AG08396 (cell line): ENCODE results near the gene ZCCHC8.
"Not testable (repeated sequence)": the region's sequence is repeated elsewhere in the genome, so short reads cannot be mapped to it uniquely, and the experiment has no call there.

ENCODE experiments used
- DNase-seq: peaks from one replicate; pipeline ENCODE4 v3.0.0; 2012; ENCODE audit warnings: low spot score, mixed read lengths

Gene ZCCHC8

DNA sequence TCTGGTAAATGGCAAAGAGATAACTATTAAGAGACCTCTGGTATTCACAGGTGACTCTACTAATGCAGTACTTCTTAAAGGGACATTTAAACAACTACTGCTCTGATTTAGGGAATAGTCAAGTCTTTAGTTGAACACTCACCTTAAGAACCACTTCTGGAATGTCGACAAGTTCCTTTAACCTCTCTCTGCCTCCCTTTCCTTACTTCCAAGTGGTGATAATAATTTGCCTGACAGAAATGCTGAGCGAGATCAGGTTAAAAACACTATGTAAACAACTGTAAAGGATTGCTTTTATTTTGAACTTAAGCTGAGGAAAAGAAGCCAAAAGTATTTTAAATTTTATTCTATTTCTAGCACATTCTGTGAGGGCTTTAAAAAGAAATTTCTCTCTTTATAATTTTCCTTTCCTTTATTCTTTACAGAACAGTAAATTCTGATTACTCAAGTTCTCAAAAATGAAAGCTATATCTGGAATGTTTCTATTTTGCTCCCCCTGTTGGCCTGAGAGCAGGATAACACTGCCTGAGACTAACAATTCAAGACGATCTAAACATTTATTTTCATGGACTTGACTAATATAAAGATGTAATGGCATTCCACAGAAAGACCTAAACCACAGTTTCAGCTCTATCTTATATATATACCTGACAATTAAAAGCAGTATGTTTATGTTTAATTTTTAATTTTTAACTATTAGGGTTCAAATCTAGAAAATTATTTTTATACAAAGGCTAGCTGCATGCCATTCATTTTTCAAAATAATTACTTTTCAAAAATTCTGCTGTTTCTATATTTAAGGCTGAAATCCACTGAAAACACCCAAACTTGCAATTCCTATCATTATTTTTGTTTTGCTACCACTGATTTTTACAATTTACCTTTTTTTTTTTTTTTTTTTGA is 29.2 kb downstream of the ZCCHC8 start:
- peak; percentile 29 for DNase-seq

GRCh38 chr12:122470576-122470975 is 30.2 kb downstream of the ZCCHC8 start:
- DNase-seq: not testable (repeated sequence)

- DNase-seq: not testable (repeated sequence)
Measured at GRCh38 chr12:122469856-122470255, 30.9 kb downstream of the ZCCHC8 start.

DNA sequence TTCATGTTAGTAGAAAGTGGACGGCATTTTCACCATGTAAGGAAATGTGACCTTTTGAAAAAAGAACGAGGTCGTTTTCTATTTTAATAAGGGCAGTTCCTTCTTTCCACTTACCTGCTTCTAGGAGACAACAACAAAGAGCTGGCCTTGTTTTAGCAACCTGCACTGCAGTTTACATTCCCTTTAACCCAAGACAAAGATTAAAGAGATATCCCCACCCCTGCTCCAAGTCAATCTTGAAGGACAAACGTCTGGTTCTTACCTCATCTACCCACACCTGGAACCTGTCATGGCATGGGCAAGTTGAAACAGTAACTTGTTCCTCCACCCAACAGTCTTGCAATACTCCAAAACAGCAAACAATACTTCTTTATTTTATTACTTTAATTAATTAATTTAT is 32.7 kb downstream of the ZCCHC8 start:
- DNase-seq: no peak

DNA sequence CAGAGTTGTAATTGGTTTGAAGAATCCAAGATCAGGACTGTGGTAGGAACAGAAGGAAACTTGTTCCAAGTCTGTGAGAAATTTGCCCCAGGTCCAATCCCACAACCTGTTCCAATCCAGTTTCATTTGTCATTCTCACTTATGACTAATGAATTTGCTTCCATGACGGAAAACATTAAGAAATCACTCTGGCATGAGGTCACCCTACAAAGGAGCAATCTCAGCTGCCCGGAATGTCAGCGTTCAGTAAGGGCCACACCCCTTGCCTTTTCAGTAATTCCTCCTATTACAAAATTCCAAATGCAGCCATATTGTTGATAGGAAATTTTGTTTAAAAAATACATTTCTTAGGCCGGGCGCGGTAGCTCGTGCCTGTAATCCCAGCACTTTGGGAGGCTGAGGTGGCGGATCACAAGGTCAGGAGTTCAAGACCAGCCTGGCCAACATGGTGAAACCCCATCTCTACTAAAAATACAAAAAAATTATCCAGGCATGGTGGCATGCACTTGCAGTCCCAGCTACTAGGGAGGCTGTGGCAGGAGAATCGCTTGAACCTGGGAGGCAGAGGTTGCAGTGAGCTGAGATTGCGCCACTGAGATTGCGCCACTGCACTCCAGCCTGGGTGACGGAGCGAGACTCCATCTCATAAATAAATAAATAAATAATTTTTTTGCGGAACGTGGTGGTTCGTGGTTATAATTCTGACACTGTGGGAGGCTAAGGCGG is 36.3 kb downstream of the ZCCHC8 start:
- DNase-seq: peak; percentile 88

DNA sequence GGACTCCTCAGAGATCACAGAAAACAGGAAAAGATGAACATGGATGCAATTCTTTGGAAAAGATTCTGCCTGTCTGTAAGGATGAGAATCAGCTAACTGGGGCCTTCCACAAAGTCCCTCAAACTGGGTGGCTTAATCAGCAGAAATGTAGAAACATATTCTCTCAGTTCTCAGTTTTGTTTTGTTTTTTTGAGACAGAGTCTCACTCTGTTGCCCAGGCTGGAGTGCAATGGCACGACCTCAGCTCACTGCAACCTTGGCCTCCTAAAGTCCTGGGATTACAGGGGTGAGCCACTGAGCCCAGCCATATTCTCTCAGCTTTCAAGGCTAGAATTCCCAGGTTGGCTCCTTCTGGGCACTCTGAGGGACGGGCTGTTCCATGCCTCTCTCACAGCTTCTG is 40.1 kb downstream of the ZCCHC8 start:
- DNase-seq: no peak

DNA sequence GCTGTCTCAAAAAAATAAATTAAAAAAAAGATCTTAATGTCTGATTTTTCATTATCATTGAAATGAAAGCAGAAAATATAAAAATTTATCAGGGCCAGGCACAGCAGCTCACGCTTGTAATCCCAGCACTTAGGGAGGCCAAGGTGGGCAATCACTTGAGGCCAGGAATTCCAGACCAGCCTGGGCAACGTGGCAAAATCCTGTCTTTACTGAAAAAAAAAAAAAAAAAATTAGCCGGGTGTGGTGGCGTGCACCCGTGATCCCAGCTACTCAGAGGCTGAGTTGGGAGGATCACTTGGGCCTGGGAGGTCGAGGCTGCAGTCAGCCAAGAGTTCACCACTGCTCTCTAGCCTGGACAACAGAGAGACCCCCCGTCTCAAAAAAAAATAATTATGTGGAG is 40.7 kb downstream of the ZCCHC8 start:
- DNase-seq: no peak

GRCh38 chr12:122459211-122459610 is 41.5 kb downstream of the ZCCHC8 start:
- DNase-seq: no peak

DNA sequence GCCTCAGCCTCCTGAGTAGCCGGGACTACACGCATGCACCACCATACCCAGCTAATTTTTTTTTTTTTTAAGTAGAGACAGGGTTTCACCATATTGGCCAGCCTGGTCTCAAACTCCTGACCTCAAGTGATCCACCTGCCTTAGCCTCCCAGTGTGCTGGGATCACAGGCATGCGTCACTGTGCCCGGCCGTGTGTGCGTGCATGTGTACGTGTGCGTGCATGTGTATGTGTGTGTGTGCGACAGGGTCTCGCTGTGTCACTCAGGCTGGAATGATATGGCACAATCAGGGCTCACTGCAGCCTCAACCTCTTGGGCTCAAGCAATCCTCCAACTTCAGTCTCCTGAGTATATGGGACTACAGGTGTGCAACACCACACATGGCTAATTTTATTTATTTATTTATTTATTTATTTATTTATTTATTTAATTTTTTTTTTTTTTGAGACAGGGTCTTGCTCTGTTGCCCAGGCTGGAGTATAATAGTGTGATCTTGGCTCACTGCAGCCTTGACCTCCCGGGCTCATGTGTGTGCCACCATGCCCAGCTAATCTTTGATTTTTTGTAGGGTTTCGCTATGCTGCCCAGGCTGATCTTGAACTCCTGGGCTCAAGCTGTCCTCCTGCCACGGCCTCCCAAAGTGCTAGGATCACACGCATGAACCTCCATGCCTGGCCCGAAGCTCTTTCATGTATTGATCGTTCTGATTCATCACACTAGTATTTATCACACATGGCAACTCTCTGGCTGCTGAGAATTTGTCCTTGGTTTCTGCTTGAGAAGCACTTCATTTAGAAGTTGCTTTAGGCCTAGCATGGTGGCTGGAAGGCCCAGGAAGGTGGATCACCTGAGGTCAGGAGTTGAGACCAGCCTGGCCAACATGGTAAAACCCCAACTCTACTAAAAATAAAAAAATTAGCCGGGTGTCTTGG is 42.4 kb downstream of the ZCCHC8 start:
- no peak for DNase-seq

DNA sequence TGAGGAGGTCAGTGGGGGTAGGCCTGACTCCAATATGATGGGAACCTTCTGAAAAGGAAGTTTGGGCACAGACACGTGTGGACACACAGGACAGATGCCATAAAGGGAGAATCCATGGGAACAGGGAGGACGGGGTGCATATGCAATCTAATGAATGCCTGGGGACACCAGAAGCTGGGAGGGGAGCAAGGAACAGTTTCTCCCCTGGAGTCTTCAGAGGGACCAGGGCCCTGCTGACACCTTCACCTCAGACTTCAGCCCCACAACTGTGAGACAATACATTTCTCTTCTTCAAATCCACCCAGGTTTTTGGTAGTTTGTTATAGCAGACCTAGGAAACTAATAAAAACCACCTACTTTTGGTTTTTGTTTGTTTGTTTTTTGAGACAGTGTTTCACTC is 43.1 kb downstream of the ZCCHC8 start:
- DNase-seq: no peak

GRCh38 chr12:122454739-122455138 is 46.0 kb downstream of the ZCCHC8 start:
- DNase-seq: no peak

DNA sequence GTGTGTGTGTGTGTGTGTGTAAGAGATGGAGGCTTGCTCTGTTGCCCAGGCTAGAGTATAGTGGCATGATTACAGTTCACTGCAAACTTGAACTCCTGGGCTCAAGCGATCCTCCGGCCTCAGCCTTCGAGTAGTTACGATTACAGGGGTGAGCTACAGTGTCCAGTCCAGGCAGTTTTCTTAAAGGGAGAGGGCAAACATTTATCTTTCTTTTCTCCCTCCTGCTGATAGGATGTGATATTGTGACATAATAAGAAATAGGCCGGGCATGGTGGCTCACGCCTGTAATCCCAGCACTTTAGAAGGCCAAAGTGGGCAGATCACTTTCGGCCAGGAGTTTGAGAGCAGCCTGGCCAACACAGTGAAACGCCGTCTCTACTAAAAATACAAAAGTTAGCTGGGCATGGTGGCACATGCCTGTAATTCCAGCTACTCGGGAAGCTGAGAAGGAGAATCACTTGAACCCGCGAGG is 46.4 kb downstream of the ZCCHC8 start:
- DNase-seq: no peak

GRCh38 chr12:122452701-122453285 is 47.9 kb downstream of the ZCCHC8 start:
- DNase-seq: no peak

DNA sequence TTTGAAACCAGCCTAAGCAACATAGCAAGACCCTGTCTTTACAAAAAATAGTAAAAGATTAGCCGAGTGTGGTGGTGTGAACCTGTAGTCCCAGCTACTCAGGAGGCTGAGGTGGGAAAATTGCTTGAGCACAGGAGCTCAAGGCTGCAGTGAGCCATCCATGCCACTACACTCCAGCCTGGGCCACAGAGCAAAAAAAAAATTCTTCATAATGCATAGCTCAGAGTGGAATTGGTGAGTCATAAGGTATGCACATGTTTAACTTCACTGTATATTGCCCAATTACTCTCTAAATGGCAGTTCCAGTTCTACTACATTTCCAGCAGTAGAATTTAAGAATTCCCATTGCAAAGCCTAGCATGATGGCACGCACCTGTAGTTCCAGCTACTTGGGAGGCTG is 51.4 kb downstream of the ZCCHC8 start:
- DNase-seq: peak; percentile 25

GRCh38 chr12:122447825-122448224 is 52.9 kb downstream of the ZCCHC8 start:
- DNase-seq: not testable (repeated sequence)

DNA sequence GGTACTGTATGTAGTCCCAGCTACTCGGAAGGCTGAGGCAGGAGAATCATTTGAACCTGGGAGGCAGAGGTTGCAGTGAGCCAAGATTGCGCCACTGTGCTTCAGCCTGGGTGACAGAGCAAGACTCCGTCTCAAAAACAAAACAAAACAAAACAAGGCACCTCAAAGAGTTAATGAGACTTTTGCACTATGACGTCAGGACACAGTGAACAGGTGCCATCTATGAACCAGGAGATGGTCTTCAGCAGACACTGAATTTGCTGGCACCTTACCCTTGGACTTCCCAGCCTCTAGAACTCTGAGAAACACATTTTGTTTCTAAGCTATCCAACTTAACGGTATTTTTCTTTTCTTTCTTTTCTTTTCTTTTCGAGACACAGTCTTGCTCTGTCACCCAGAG is 54.3 kb downstream of the ZCCHC8 start:
- not testable (repeated sequence) for DNase-seq

DNA sequence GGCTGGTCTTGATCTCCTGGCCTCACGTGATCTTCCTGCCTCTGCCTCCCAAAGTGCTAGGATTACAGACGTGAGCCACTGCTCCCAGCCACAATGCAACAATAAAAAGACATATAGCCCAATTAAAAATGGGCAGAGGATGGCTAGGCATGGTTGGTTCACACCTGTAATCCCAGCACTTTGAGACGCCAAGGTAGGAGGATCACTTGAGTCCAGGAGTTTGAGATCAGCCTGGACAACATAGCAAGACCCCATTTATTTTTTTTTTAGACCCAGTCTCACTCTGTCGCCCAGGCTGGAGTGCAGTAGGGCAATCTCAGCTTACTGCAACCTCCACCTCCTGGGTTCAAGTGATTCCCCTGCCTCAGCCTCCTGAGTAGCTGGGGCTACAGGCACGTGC is 56.7 kb downstream of the ZCCHC8 start:
- DNase-seq: not testable (repeated sequence)

GRCh38 chr12:122438822-122439221 is 61.9 kb downstream of the ZCCHC8 start:
- not testable (repeated sequence) for DNase-seq

GRCh38 chr12:122437656-122438121 is 63.0 kb downstream of the ZCCHC8 start:
- DNase-seq: peak; percentile 80

DNA sequence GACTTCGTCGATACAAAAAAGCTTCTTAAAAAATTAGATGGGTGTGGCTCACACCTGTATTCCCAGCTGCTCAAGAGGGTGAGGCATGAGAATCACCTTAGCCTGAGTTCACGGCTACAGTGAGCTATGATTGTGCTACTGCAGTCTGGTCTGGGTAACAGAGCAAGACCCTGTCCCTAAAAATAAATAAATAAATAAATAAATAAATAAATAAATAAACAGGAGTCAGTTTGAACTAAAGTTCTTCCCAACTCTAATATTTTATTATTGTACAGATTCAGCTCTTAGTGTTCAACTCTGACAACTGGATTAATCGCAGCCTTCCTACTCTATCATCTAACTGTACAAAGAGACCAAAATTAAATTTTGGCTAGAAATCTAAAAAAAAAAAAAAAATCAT is 65.5 kb downstream of the ZCCHC8 start:
- DNase-seq: no peak

DNA sequence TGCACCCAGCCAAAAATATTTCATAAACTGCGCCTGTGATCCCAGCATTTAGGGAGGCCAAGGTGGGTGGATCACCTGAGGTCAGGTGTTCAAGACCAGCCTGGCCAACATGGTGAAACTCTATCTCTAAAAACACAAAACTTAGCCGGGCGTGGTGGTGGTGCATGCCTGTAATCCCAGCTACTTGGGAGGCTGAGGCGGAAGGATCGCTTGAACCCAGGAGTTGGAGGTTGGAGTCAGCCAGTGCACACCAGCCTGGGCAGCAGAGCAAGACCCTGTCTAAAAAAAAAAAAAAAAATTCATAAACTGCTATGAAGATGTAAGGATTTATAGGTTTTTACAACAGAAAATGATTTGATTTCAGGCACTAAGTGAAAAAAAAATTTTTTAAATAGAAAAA is 71.7 kb downstream of the ZCCHC8 start:
- DNase-seq: not testable (repeated sequence)
